IMR-90 (cell line): ENCODE results near the gene ZNRD2. TPM values are rescaled to one million over a fixed set of nuclear protein-coding genes. Genes with fewer than 3 reads are reported as not detected.

Experiments
- ATAC-seq: fragments of 200-7000 bp; cut with Tn5 transposase; 2 replicates; pipeline ENCODE4 v1.9.1; 2020; ENCODE audit warnings: low read depth, mild to moderate bottlenecking, moderate library complexity
- BruUV-seq: library from RNA; stranded (reverse); fragments of 400-500 nt; replicated peaks from 2 replicates; lab custom pipeline; 2021; lab: Mats Ljungman, UMichigan
- CTCF ChIA-PET: fragments of 300-600 bp; formaldehyde crosslinking; extraction: SDS; loops from one replicate; lab custom pipeline; 2021; ENCODE audit warnings: antibody characterized with exemption; lab: Yijun Ruan, JAX
- POLR2A ChIA-PET: fragments of 300-600 bp; sonication (Branson Sonifier 250); formaldehyde crosslinking; loops from one replicate; lab custom pipeline; 2022; ENCODE audit warnings: antibody characterized with exemption; ENCODE audit not compliant: unreplicated experiment; lab: Charles Lee
- DNase-seq: peaks from one replicate; pipeline ENCODE4 v3.0.0; 2013
- H2AFZ ChIP-seq: replicated peaks from 2 replicates; pipeline ENCODE3; 2013; ENCODE audit warnings: low read length, mild to moderate bottlenecking; ENCODE audit not compliant: poor library complexity
- H2AK5ac ChIP-seq: 2 replicates; pipeline ENCODE4 v1.6.1; 2013; ENCODE audit warnings: low read depth, low read length, inconsistent platforms
- H2AK9ac ChIP-seq: replicated peaks from 2 replicates; pipeline ENCODE3; 2013; ENCODE audit warnings: mild to moderate bottlenecking, low read depth, low read length, moderate library complexity; ENCODE audit not compliant: poor library complexity
- H2BK120ac ChIP-seq: 2 replicates; pipeline ENCODE4 v1.6.1; 2013; ENCODE audit warnings: low read depth, low read length, inconsistent platforms
- H2BK15ac ChIP-seq: 3 replicates; pipeline ENCODE4 v1.6.1; 2013; ENCODE audit warnings: low read depth, low read length, inconsistent platforms
- H2BK20ac ChIP-seq: 2 replicates; pipeline ENCODE4 v1.6.1; 2013; ENCODE audit warnings: low read depth, mild to moderate bottlenecking, inconsistent platforms, low read length, moderate library complexity
- H2BK5ac ChIP-seq: 2 replicates; pipeline ENCODE4 v1.6.1; 2013; ENCODE audit warnings: mild to moderate bottlenecking, low read depth, low read length, inconsistent platforms; ENCODE audit not compliant: poor library complexity, severe bottlenecking
- H3K14ac ChIP-seq: replicated peaks from 2 replicates; pipeline ENCODE4 v1.6.1; 2013; ENCODE audit warnings: low read depth, low read length, inconsistent platforms
- H3K18ac ChIP-seq: 2 replicates; pipeline ENCODE4 v1.6.1; 2013; ENCODE audit warnings: low read depth, low read length, control low read depth
- H3K23ac ChIP-seq: 2 replicates; pipeline ENCODE4 v1.6.1; 2013; ENCODE audit warnings: low read depth, low read length, inconsistent platforms
- H3K27ac ChIP-seq: 2 replicates; pipeline ENCODE4 v1.5.1; 2013; ENCODE audit warnings: mild to moderate bottlenecking, control low read depth, low read length; ENCODE audit not compliant: insufficient read depth
- H3K27me3 ChIP-seq: 2 replicates; pipeline ENCODE4 v1.6.1; 2013; ENCODE audit warnings: low read length; ENCODE audit not compliant: control insufficient read depth, insufficient read depth
- H3K36me3 ChIP-seq: 2 replicates; pipeline ENCODE4 v1.6.1; 2013; ENCODE audit warnings: low read length, mixed read lengths; ENCODE audit not compliant: control insufficient read depth, insufficient read depth
- H3K4ac ChIP-seq: 2 replicates; pipeline ENCODE4 v1.6.1; 2013; ENCODE audit warnings: low read depth, low read length, inconsistent platforms
- H3K4me1 ChIP-seq: 2 replicates; pipeline ENCODE4 v1.6.1; 2013; ENCODE audit warnings: low read length, mixed read lengths; ENCODE audit not compliant: control insufficient read depth, insufficient read depth
- H3K4me2 ChIP-seq: 2 replicates; pipeline ENCODE4 v1.6.1; 2013; ENCODE audit warnings: low read depth, mild to moderate bottlenecking, control low read depth, low read length, moderate library complexity
- H3K4me3 ChIP-seq: 2 replicates; pipeline ENCODE4 v1.5.1; 2013; ENCODE audit warnings: low read depth, mild to moderate bottlenecking, control low read depth, low read length, moderate library complexity; ENCODE audit not compliant: insufficient read depth
- H3K56ac ChIP-seq: 2 replicates; pipeline ENCODE4 v1.6.1; 2013; ENCODE audit warnings: low read length, inconsistent platforms; ENCODE audit not compliant: insufficient read depth; ENCODE audit errors: extremely low read depth
- H3K79me1 ChIP-seq, 2 experiments: 2 replicates each; pipeline ENCODE4 v1.6.1; 2013; ENCODE audit warnings: low read length in 2 of 2, inconsistent platforms in 1 of 2, low read depth in 1 of 2
- H3K9ac ChIP-seq: 2 replicates; pipeline ENCODE4 v1.6.1; 2013; ENCODE audit warnings: low read depth, low read length, control low read depth
- H3K9me1 ChIP-seq: 2 replicates; pipeline ENCODE4 v1.6.1; 2013; ENCODE audit warnings: low read length, inconsistent platforms; ENCODE audit not compliant: insufficient read depth
- H3K9me3 ChIP-seq: 2 replicates; pipeline ENCODE4 v1.6.1; 2013; ENCODE audit warnings: low read length; ENCODE audit not compliant: control insufficient read depth, insufficient read depth
- H4K20me1 ChIP-seq: 2 replicates; pipeline ENCODE4 v1.6.1; 2013; ENCODE audit warnings: low read length, inconsistent platforms; ENCODE audit not compliant: insufficient read depth
- H4K5ac ChIP-seq: 2 replicates; pipeline ENCODE4 v1.6.1; 2013; ENCODE audit warnings: mild to moderate bottlenecking, low read depth, low read length, control low read depth
- H4K8ac ChIP-seq, 2 experiments: 2 replicates each; pipeline ENCODE4 v1.6.1; 2013; ENCODE audit warnings: low read depth in 2 of 2, low read length in 2 of 2, control low read depth in 1 of 2, inconsistent platforms in 1 of 2
- H4K91ac ChIP-seq: 2 replicates; pipeline ENCODE4 v1.6.1; 2013; ENCODE audit warnings: low read depth, low read length, inconsistent platforms; ENCODE audit not compliant: insufficient read depth
- BHLHE40 ChIP-seq: fragments of 150-350 bp; IDR thresholded peaks from 2 replicates; pipeline ENCODE4 v1.6.1; 2016; ENCODE audit warnings: mild to moderate bottlenecking, low read depth, low read length
- CEBPB ChIP-seq: IDR thresholded peaks from 2 replicates; pipeline ENCODE4 v1.6.1; 2012; ENCODE audit warnings: low read depth, low read length, improper control_type of control experiment
- CHD1 ChIP-seq: IDR thresholded peaks from 2 replicates; pipeline ENCODE4 v1.6.1; 2012; ENCODE audit warnings: low read depth, low read length, improper control_type of control experiment
- ELK1 ChIP-seq: fragments of 150-350 bp; IDR thresholded peaks from 2 replicates; pipeline ENCODE4 v1.6.1; 2016; ENCODE audit warnings: low read depth, mild to moderate bottlenecking, low read length, moderate library complexity, borderline replicate concordance
- FOS ChIP-seq: fragments of 150-350 bp; IDR thresholded peaks from 2 replicates; pipeline ENCODE4 v1.6.1; 2016; ENCODE audit warnings: low read depth, low read length
- MAFK ChIP-seq: IDR thresholded peaks from 2 replicates; pipeline ENCODE4 v1.6.1; 2012; ENCODE audit warnings: low read depth, low read length, improper control_type of control experiment
- MAZ ChIP-seq: IDR thresholded peaks from 2 replicates; pipeline ENCODE4 v1.6.1; 2012; ENCODE audit warnings: low read depth, mild to moderate bottlenecking, low read length, improper control_type of control experiment, moderate library complexity, borderline replicate concordance
- MXI1 ChIP-seq: IDR thresholded peaks from 2 replicates; pipeline ENCODE4 v1.6.1; 2012; ENCODE audit warnings: low read depth, mild to moderate bottlenecking, low read length, moderate library complexity, borderline replicate concordance
- NFE2L2 ChIP-seq: fragments of 150-350 bp; IDR thresholded peaks from 2 replicates; pipeline ENCODE4 v1.6.1; 2016; ENCODE audit warnings: low read depth, mild to moderate bottlenecking, low read length
- POLR2A ChIP-seq: IDR thresholded peaks from 2 replicates; pipeline ENCODE4 v1.6.1; 2012; ENCODE audit warnings: mild to moderate bottlenecking, low read depth, low read length
- RAD21 ChIP-seq: IDR thresholded peaks from 2 replicates; pipeline ENCODE4 v1.6.1; 2012; ENCODE audit warnings: low read length, improper control_type of control experiment
- RCOR1 ChIP-seq: IDR thresholded peaks from 2 replicates; pipeline ENCODE4 v1.6.1; 2012; ENCODE audit warnings: mild to moderate bottlenecking, low read length, improper control_type of control experiment; ENCODE audit not compliant: insufficient replicate concordance
- RFX5 ChIP-seq: IDR thresholded peaks from 2 replicates; pipeline ENCODE4 v1.8.0; 2012; ENCODE audit warnings: low read depth, mild to moderate bottlenecking, low read length, moderate library complexity
- SMC3 ChIP-seq: fragments of 150-350 bp; IDR thresholded peaks from 2 replicates; pipeline ENCODE4 v1.6.1; 2016; ENCODE audit warnings: low read depth, mild to moderate bottlenecking, antibody characterized with exemption, low read length, moderate library complexity
- WGBS, 2 experiments: methylation state at CpG; one replicate each; pipeline versions ENCODE4 v1.1.5 to v1.1.7; 2013; ENCODE audit warnings: missing lambda C conversion rate in 2 of 2; ENCODE audit not compliant: insufficient read length in 1 of 2; ENCODE audit errors: extremely low coverage in 2 of 2; 5-methylcytosine and 5-hydroxymethylcytosine counted together
- dilution Hi-C: fragments of 300-500 bp; cut with HindIII; formaldehyde crosslinking; loops from one replicate; pipeline ENCODE4 v1.14.3; 2018; ENCODE audit warnings: low sequenced_read_pairs; ENCODE audit not compliant: unreplicated experiment
- in situ Hi-C: fragments of 300-500 bp; cut with MboI; formaldehyde crosslinking; loops from 3 replicates; pipeline ENCODE4 v1.14.3; 2019; ENCODE audit warnings: low sequenced_read_pairs, inconsistent platforms, mixed read lengths
- intact Hi-C: fragments of 100-400 bp; cut with micrococcal nuclease; formaldehyde crosslinking; loops from 2 replicates; pipeline ENCODE4 v1.10.0; 2022
- polyA plus RNA-seq, 3 experiments: library from polyadenylated mRNA; depleted of rRNA; stranded (reverse); fragments of >200 nt; gene quantifications; 2 replicates each; pipeline ENCODE4 v1.2.3, GENCODE V29; 2012; ENCODE audit warnings: low replicate concordance in 1 of 3
- total RNA-seq: library from RNA; depleted of rRNA; stranded (reverse); fragments of >200 nt; gene quantifications from 2 replicates; pipeline ENCODE4 v1.2.3, GENCODE V29; 2012
- TF ChIP-seq, protein P1 (sequence below): fragments of 150-350 bp; IDR thresholded peaks from 2 replicates; pipeline ENCODE4 v1.6.1; 2017; ENCODE audit warnings: mild to moderate bottlenecking, antibody characterized with exemption, low read length, low read depth
- TF ChIP-seq, protein P2 (sequence below): conservative IDR thresholded peaks from 2 replicates; pipeline ENCODE4 v1.5.1; 2012; ENCODE audit warnings: mild to moderate bottlenecking, low read depth, low read length, improper control_type of control experiment

ZNRD2 gene
- total and polyA plus RNA-seq, 2 of the 4 experiments (the other 2 are of a cell fraction): 75.6 to 90.3 TPM

GRCh38 chr11:65586676-65587075 lies 16.4 kb downstream of the ZNRD2 start:
- Histone ChIP-seq H2BK15ac (no peak overlapping the region), H3K14ac (no peak overlapping the region), H3K9me1 (no peaks in the 10 kb centered on the region), H3K4me1 (peaks cover 4% of the 10 kb centered on the region), H2BK5ac (no peak overlapping the region), H3K18ac (no peak overlapping the region), H3K79me1 (peaks cover 0 to 24% of the 10 kb centered on the region in 2 experiments; a peak in 1 of 4 replicates), H3K56ac (no peak overlapping the region), H2AK9ac (no peak overlapping the region), H3K4ac (no peak overlapping the region), H3K27me3 (no peaks in the 10 kb centered on the region), H2BK120ac (no peak overlapping the region), H3K4me2 (no peak overlapping the region), H3K23ac (no peak overlapping the region), H3K36me3 (peaks cover 36% of the 10 kb centered on the region), H4K20me1 (0 out of 2 replicates have a peak, but pooled peaks cover 4% of the 10 kb centered on the region), H4K5ac (no peak overlapping the region), H3K9me3 (no peaks in the 10 kb centered on the region), H4K91ac (no peak overlapping the region), H2AFZ (no peak overlapping the region), H4K8ac (no peak overlapping the region), H3K27ac (no peak overlapping the region), H3K9ac (no peak overlapping the region; the same call in 1 of the 2 replicates), H2BK20ac (no peak overlapping the region), H3K4me3 (no peak overlapping the region), H2AK5ac (0 out of 2 replicates have a peak overlapping the region, but pooled peaks have one; percentile 38)
- WGBS, 2 experiments: no CpG with 5 or more reads among the region's 2 CpGs
- dilution Hi-C loops (no loop called here), in situ Hi-C loops (no loop called here), intact Hi-C loops (no loop called here)
- CTCF ChIA-PET: no interaction called here
- ATAC-seq (peak; percentile 52), DNase-seq (no peak)
- POLR2A ChIA-PET: no interaction called here
- TF ChIP-seq MAZ (no peak), POLR2A (no peak), CEBPB (no peak), NFE2L2 (no peak), MAFK (no peak), RCOR1 (no peak), RFX5 (no peak), CHD1 (no peak), FOS (no peak), SMC3 (no peak), MXI1 (no peak), ELK1 (no peak), BHLHE40 (no peak), RAD21 (no peak)
- TF ChIP-seq, protein P1, sequence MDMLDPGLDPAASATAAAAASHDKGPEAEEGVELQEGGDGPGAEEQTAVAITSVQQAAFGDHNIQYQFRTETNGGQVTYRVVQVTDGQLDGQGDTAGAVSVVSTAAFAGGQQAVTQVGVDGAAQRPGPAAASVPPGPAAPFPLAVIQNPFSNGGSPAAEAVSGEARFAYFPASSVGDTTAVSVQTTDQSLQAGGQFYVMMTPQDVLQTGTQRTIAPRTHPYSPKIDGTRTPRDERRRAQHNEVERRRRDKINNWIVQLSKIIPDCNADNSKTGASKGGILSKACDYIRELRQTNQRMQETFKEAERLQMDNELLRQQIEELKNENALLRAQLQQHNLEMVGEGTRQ: no peak
- TF ChIP-seq, protein P2, sequence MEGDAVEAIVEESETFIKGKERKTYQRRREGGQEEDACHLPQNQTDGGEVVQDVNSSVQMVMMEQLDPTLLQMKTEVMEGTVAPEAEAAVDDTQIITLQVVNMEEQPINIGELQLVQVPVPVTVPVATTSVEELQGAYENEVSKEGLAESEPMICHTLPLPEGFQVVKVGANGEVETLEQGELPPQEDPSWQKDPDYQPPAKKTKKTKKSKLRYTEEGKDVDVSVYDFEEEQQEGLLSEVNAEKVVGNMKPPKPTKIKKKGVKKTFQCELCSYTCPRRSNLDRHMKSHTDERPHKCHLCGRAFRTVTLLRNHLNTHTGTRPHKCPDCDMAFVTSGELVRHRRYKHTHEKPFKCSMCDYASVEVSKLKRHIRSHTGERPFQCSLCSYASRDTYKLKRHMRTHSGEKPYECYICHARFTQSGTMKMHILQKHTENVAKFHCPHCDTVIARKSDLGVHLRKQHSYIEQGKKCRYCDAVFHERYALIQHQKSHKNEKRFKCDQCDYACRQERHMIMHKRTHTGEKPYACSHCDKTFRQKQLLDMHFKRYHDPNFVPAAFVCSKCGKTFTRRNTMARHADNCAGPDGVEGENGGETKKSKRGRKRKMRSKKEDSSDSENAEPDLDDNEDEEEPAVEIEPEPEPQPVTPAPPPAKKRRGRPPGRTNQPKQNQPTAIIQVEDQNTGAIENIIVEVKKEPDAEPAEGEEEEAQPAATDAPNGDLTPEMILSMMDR: no peak
- no TSS peak for BruUV-seq
